ENCODE results near the gene OR9A4.

DNA sequence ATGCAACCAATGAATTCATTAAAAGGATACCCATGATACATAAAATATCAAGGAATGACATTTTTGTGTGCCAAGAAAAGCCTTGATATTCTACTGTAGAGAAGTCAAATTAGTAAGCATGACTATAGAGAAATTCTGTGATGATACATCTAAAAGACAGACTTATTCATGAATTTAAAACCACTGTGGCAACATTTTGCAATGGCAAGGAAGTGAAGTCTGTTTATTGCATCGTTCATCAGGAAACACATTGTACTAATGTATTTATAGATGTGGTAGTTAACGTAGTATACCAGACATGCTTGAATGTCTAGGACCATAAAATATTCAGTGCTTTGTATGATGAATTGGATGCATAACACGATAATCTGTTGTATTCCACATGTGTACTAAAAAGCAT is 39.9 kb downstream of the OR9A4 start:
- TF ChIP-seq, protein P1, sequence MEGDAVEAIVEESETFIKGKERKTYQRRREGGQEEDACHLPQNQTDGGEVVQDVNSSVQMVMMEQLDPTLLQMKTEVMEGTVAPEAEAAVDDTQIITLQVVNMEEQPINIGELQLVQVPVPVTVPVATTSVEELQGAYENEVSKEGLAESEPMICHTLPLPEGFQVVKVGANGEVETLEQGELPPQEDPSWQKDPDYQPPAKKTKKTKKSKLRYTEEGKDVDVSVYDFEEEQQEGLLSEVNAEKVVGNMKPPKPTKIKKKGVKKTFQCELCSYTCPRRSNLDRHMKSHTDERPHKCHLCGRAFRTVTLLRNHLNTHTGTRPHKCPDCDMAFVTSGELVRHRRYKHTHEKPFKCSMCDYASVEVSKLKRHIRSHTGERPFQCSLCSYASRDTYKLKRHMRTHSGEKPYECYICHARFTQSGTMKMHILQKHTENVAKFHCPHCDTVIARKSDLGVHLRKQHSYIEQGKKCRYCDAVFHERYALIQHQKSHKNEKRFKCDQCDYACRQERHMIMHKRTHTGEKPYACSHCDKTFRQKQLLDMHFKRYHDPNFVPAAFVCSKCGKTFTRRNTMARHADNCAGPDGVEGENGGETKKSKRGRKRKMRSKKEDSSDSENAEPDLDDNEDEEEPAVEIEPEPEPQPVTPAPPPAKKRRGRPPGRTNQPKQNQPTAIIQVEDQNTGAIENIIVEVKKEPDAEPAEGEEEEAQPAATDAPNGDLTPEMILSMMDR (conservative IDR thresholded peaks at IDR 0.05; ENCODE audit: low read depth, low read length): no peak
- TF ChIP-seq EZH2phosphoT487 (IDR thresholded peaks at IDR 0.05; ENCODE audit: borderline replicate concordance, low read length): no peak

Data from PC-3 (cell line).